ENCODE results near the gene NOTO. TPM values are rescaled to one million over a fixed set of nuclear protein-coding genes. Genes with fewer than 3 reads are reported as not detected.
A peak's percentile ranks its signal among the peaks of the same experiment; 100 is the strongest.

The NOTO gene
- total RNA-seq, 1 donor from 2014 or later, result not detected

DNA sequence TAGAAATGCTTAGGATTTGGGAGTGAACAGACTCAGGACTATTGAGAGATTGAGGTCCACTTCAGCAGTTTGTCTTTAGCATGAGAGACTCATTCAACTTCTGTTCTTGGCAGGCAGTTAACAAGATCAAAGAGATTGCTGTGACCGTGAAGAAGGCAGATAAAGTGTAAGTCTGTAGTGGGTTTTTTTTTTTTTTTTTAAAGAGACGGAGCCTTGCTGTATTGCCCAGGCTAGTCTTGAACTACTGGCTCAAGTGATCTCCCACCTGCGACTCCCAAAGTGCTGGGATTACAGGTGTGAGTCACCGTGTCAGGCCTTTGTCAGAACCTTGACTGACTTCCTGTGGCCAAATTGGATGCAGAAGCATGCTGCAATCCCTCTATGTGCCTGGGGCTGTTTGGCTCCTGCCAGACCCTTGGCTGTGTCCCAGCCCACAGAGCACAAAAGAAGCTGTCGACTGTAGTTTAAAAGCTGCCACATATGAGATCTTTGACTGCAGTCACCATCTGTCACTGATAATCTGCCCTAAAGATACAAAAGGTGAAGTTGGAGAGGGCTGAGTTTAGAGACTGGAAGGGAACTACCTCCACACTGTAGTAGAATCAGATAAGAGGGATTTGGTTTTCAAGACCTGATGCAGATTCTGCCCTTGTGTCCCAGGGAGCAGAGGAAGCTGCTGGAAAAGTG is 41.7 kb downstream of the NOTO start:
- TF ChIP-seq, protein P1, sequence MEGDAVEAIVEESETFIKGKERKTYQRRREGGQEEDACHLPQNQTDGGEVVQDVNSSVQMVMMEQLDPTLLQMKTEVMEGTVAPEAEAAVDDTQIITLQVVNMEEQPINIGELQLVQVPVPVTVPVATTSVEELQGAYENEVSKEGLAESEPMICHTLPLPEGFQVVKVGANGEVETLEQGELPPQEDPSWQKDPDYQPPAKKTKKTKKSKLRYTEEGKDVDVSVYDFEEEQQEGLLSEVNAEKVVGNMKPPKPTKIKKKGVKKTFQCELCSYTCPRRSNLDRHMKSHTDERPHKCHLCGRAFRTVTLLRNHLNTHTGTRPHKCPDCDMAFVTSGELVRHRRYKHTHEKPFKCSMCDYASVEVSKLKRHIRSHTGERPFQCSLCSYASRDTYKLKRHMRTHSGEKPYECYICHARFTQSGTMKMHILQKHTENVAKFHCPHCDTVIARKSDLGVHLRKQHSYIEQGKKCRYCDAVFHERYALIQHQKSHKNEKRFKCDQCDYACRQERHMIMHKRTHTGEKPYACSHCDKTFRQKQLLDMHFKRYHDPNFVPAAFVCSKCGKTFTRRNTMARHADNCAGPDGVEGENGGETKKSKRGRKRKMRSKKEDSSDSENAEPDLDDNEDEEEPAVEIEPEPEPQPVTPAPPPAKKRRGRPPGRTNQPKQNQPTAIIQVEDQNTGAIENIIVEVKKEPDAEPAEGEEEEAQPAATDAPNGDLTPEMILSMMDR (IDR thresholded peaks at IDR 0.05; ENCODE audit: partially characterized antibody, unreplicated experiment), result no peak
- Mint-ChIP-seq H3K36me3 (ENCODE audit: unreplicated experiment) (no peaks in the 10 kb centered on the region), H3K4me3 (ENCODE audit: unreplicated experiment) (no peak overlapping the region), H3K27me3 (ENCODE audit: unreplicated experiment) (no peaks in the 10 kb centered on the region), H3K9me3 (ENCODE audit: unreplicated experiment) (no peaks in the 10 kb centered on the region), H3K27ac (ENCODE audit: unreplicated experiment) (peak overlapping the region; percentile 52), H3K4me1 (ENCODE audit: low read depth, unreplicated experiment) (peaks cover 3% of the 10 kb centered on the region)
- DNase-seq, result peak; percentile 30

DNA sequence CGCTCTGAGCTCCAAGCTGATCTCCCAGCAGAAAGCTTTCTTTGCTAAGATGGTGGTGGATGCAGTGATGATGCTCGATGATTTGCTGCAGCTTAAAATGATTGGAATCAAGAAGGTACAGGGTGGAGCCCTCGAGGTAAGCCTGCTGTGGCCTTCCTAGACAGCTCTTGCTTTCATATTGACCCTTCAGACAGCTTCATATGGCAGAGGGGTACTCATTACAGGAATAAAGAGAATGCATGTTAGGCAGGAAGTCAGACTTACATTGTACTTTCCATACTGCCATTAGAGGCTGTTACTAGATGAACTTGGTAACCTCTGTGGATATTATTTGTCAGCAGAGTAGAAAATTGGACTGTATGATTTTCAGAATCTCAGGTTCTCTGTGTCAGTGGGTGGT is 42.2 kb downstream of the NOTO start:
- Mint-ChIP-seq H3K4me1 (ENCODE audit: low read depth, unreplicated experiment) (peaks cover 3% of the 10 kb centered on the region), H3K27me3 (ENCODE audit: unreplicated experiment) (no peaks in the 10 kb centered on the region), H3K9me3 (ENCODE audit: unreplicated experiment) (no peaks in the 10 kb centered on the region), H3K27ac (ENCODE audit: unreplicated experiment) (peak overlapping the region; percentile 52), H3K36me3 (ENCODE audit: unreplicated experiment) (no peaks in the 10 kb centered on the region), H3K4me3 (ENCODE audit: unreplicated experiment) (no peak overlapping the region)
- TF ChIP-seq, protein P1 (IDR thresholded peaks at IDR 0.05; ENCODE audit: partially characterized antibody, unreplicated experiment), result no peak
- no peak for DNase-seq

DNA sequence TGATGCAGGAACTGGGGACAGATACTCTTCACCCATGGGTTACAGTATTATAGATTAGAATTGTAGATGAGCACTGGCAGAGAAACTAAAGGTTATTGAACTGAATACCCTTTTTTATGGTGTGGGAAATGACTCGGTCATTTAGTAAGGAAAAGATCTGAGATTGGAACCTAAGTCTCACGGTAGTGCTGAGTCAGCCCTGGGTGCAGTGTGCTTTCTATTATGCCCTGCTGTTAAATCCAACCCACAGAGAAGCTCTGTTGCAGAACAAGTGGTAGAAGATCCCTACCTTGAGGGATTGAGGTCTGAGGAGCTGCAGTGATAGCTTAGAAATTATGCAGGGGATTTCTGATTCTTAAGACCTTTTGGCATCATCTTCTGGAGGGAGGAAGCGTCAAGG is 44.5 kb downstream of the NOTO start:
- DNase-seq, result no peak
- Mint-ChIP-seq H3K36me3 (ENCODE audit: unreplicated experiment) (no peaks in the 10 kb centered on the region), H3K27ac (ENCODE audit: unreplicated experiment) (no peak overlapping the region), H3K27me3 (ENCODE audit: unreplicated experiment) (no peaks in the 10 kb centered on the region), H3K4me3 (ENCODE audit: unreplicated experiment) (no peak overlapping the region), H3K9me3 (ENCODE audit: unreplicated experiment) (no peaks in the 10 kb centered on the region), H3K4me1 (ENCODE audit: low read depth, unreplicated experiment) (peaks cover 3% of the 10 kb centered on the region)
- TF ChIP-seq, protein P1 (IDR thresholded peaks at IDR 0.05; ENCODE audit: partially characterized antibody, unreplicated experiment), result no peak

DNA sequence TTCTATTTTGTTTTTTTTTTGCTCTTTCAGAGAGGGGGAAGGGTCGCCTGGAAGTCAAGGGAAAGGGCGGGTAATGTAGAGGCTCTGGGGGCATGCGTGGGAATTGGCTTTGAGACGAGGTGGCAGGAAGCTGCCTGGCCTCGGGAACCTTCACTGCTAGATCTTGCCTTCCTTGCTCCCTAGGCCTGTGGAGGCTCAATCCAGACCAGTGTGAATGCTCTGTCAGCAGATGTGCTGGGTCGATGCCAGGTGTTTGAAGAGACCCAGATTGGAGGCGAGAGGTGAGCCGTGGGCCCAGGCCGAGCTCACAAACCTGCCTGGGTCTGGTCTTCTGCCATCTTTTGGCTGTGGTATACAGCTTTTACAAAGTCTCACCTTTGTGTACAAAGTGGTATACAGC is 47.3 kb downstream of the NOTO start:
- H3K4me3 Mint-ChIP-seq (ENCODE audit: unreplicated experiment), result no peak overlapping the region
- no peaks in the 10 kb centered on the region for H3K36me3 Mint-ChIP-seq (ENCODE audit: unreplicated experiment)
- no peaks in the 10 kb centered on the region for H3K27me3 Mint-ChIP-seq (ENCODE audit: unreplicated experiment)
- peaks cover 3% of the 10 kb centered on the region for H3K9me3 Mint-ChIP-seq (ENCODE audit: unreplicated experiment)
- no peaks in the 10 kb centered on the region for H3K4me1 Mint-ChIP-seq (ENCODE audit: low read depth, unreplicated experiment)
- no peak overlapping the region for H3K27ac Mint-ChIP-seq (ENCODE audit: unreplicated experiment)
- DNase-seq, result no peak
- TF ChIP-seq, protein P1 (IDR thresholded peaks at IDR 0.05; ENCODE audit: partially characterized antibody, unreplicated experiment), result no peak
